ENCODE results near the gene COX4I1. TPM values are rescaled to one million over a fixed set of nuclear protein-coding genes. Genes with fewer than 3 reads are reported as not detected.

The COX4I1 gene
- total RNA-seq, 4 donors from 2014 or later = 635 to 1,115 (median 865) TPM

DNA sequence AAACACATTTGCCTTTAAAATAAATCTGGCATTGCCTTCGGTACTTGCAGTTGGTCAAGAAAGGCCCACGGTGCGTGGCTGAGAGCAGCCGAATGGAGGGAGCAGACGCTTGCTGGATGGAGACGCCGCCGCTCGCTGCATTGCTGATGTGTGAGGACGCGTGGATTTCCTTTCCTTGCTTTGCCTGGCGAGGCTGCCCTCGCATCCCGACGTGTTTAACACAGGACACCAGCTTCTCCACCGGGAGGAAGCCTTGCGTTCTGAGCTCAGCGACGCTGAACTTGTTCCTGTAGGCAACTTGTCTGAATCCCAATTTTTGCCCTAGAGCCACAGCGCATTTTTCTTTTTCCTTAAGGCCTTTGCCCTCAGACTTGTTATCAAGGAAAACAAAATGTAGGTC lies 45.8 kb downstream of the COX4I1 start:
- TF ChIP-seq, protein P1, sequence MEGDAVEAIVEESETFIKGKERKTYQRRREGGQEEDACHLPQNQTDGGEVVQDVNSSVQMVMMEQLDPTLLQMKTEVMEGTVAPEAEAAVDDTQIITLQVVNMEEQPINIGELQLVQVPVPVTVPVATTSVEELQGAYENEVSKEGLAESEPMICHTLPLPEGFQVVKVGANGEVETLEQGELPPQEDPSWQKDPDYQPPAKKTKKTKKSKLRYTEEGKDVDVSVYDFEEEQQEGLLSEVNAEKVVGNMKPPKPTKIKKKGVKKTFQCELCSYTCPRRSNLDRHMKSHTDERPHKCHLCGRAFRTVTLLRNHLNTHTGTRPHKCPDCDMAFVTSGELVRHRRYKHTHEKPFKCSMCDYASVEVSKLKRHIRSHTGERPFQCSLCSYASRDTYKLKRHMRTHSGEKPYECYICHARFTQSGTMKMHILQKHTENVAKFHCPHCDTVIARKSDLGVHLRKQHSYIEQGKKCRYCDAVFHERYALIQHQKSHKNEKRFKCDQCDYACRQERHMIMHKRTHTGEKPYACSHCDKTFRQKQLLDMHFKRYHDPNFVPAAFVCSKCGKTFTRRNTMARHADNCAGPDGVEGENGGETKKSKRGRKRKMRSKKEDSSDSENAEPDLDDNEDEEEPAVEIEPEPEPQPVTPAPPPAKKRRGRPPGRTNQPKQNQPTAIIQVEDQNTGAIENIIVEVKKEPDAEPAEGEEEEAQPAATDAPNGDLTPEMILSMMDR (IDR thresholded peaks at IDR 0.05) = no peak
- TF ChIP-seq POLR2AphosphoS5 (IDR thresholded peaks at IDR 0.05) (no peak), POLR2A (IDR thresholded peaks at IDR 0.05) (no peak), EP300 (IDR thresholded peaks at IDR 0.05; ENCODE audit: low read depth) (no peak)
- Histone ChIP-seq H3K27me3 (no peaks in the 10 kb centered on the region), H3K27ac (peak overlapping the region in 2 of 4 donors; percentile 13 to 44), H3K9me3 (no peaks in the 10 kb centered on the region), H3K4me1 (peaks cover 4 to 15% (median 12%) of the 10 kb centered on the region in 4 donors), H3K36me3 (no peaks in the 10 kb centered on the region), H3K4me3 (no peak overlapping the region)
- in situ Hi-C loops (cut with MboI; ENCODE audit: low pct_ligation_motif_present in 1 of 4, low pct_unique_long_range_greater_than_20kb in 1 of 4, low sequenced_read_pairs in 3 of 4) (no loop called here), intact Hi-C loops (cut with DNase I; ENCODE audit: low total_unique reads) (no loop called here)
- 72 to 80% methylated on average over 1 to 20 of the region's 20 CpGs for WGBS, 2 donors (ENCODE audit: low coverage in 1 of 2)
- DNase-seq = no peak

DNA sequence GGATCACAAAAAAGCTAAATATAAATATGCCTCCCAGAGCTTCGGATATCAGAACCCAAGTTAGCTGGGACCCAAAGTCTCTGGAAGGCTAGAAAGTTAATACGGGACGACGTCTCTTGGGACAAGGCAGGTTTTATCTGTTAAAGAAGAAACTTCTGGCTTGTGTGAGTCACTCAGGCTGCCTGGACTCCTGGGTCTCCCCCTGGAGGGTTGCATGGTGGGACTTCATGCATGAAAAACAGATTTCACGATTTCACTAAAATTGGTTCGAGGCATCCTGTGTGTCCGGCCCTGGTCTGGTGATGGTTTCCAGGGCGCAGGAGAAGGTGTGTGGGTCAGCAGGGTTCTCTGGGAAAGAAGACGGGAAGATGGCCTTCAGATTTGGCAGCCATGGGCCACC lies 47.0 kb downstream of the COX4I1 start:
- in situ Hi-C loops (cut with MboI; ENCODE audit: low pct_ligation_motif_present in 1 of 4, low pct_unique_long_range_greater_than_20kb in 1 of 4, low sequenced_read_pairs in 3 of 4) = no loop called here
- TF ChIP-seq POLR2AphosphoS5 (IDR thresholded peaks at IDR 0.05) = no peak
- TF ChIP-seq, protein P1 (IDR thresholded peaks at IDR 0.05) = no peak
- no peak for TF ChIP-seq POLR2A (IDR thresholded peaks at IDR 0.05)
- no peak for TF ChIP-seq EP300 (IDR thresholded peaks at IDR 0.05; ENCODE audit: low read depth)

DNA sequence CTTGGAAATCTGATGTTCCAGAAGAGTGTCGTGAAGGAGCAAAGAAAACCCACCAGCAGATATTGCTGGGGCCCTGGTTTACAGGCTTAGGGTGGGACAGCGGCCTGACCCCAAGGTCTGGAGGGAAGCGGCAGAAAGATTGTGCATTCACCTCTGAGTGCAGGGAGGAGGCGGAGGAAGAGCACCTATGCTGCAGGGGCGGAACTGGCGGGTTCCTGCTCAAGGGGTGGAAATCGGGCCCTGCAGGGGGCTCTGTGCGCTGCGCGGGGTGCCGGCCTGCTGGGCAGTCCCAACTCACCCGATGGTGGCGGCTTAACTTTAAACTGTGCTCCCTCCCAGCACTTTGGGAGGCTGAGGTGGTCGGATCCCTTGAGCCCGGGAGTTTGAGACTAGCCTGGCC lies 47.5 kb downstream of the COX4I1 start:
- no peaks in the 10 kb centered on the region for H3K27me3 ChIP-seq
- intact Hi-C loops (cut with DNase I; ENCODE audit: low total_unique reads) = no loop called here
- no peak for TF ChIP-seq POLR2AphosphoS5 (IDR thresholded peaks at IDR 0.05)
- no peak for TF ChIP-seq EP300 (IDR thresholded peaks at IDR 0.05; ENCODE audit: low read depth)
- TF ChIP-seq, protein P1 (IDR thresholded peaks at IDR 0.05) = no peak
- no peak for TF ChIP-seq POLR2A (IDR thresholded peaks at IDR 0.05)
- H3K4me3 ChIP-seq = no peak overlapping the region
- DNase-seq = no peak
- peaks cover 4 to 15% (median 12%) of the 10 kb centered on the region in 4 donors for H3K4me1 ChIP-seq
- in situ Hi-C loops (cut with MboI; ENCODE audit: low pct_ligation_motif_present in 1 of 4, low pct_unique_long_range_greater_than_20kb in 1 of 4, low sequenced_read_pairs in 3 of 4) = no loop called here
- 81% methylated on average over 15 of the region's 15 CpGs; no CpG with 5 or more reads in 1 of the 2 donors for WGBS, 2 donors (ENCODE audit: low coverage in 1 of 2)
- H3K9me3 ChIP-seq = no peaks in the 10 kb centered on the region
- no peak overlapping the region for H3K27ac ChIP-seq
- no peaks in the 10 kb centered on the region for H3K36me3 ChIP-seq

More for the DNA sequence above, 47.0 kb downstream of the COX4I1 start:
- Histone ChIP-seq H3K9me3 (no peaks in the 10 kb centered on the region), H3K27me3 (no peaks in the 10 kb centered on the region), H3K27ac (no peak overlapping the region), H3K4me3 (no peak overlapping the region), H3K4me1 (peaks cover 4 to 15% (median 12%) of the 10 kb centered on the region in 4 donors), H3K36me3 (no peaks in the 10 kb centered on the region)
- DNase-seq = no peak
- WGBS, 2 donors (ENCODE audit: low coverage in 1 of 2) = 78 to 91% methylated on average over 3 to 9 of the region's 9 CpGs
- intact Hi-C loops (cut with DNase I; ENCODE audit: low total_unique reads) = no loop called here

DNA sequence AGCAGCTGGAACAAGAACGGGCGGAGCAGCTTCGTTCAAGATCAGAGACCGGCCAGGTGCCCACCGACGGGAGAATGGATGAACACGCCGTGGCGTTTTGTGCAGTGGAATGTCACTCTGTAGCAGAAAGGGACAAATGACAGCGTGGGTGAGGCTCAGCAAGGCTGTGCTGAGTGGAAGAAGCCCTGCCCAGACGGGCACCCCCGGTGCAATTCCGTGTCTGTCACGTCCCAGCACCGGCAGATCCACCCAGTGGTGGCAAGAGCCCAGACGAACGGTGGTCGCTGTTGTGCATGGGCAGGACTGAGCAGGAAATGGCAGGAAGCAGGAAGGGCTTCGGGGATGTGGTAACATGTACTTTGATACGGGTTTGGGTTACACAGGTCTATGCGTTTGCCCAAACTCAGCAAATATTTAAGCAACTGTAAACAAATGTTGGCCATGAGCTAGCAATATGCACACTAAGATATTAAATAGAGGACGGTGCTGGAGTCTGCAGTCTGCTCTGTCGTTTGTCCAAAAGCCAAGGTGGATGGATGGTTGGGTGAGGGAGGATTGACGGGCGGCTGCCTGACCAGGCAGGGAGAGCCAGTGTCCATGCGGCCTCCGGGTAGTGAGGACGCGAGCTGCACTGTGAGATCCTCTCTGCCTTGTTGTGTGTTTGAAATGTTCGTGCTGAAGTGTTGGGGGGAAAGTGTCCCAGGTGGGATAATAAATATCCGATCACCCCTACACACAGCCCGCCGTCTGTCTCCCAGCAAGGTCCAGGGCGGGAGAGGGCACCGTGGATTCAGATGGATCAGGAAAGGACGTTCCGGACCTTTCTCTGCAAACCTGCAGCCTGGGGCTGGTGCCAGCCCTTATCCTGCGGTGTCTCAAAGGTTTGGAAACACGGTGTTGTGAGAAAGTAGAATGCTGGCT lies 48.4 kb downstream of the COX4I1 start:
- WGBS, 2 donors (ENCODE audit: low coverage in 1 of 2) = 58 to 63% methylated on average over 20 to 39 of the region's 39 CpGs
- no peak overlapping the region for H3K4me3 ChIP-seq
- DNase-seq = no peak

More for the DNA sequence above, 48.4 kb downstream of the COX4I1 start:
- Histone ChIP-seq H3K4me1 (peaks cover 4 to 15% (median 12%) of the 10 kb centered on the region in 4 donors), H3K9me3 (no peaks in the 10 kb centered on the region), H3K27me3 (no peaks in the 10 kb centered on the region), H3K36me3 (no peaks in the 10 kb centered on the region), H3K27ac (no peak overlapping the region)
- in situ Hi-C loops (cut with MboI; ENCODE audit: low pct_ligation_motif_present in 1 of 4, low pct_unique_long_range_greater_than_20kb in 1 of 4, low sequenced_read_pairs in 3 of 4) (no loop called here), intact Hi-C loops (cut with DNase I; ENCODE audit: low total_unique reads) (no loop called here)
- TF ChIP-seq POLR2AphosphoS5 (IDR thresholded peaks at IDR 0.05) = no peak
